KMS-11 (cell line): Measurements from ENCODE around the gene METTL9.
"Not testable (repeated sequence)": the region's sequence is repeated elsewhere in the genome, so short reads cannot be mapped to it uniquely, and the experiment has no call there.

Source experiments
- H2AFZ ChIP-seq: fragments of 200-600 bp; sonication (generic); 2 replicates; pipeline ENCODE4 v1.6.1; 2016; ENCODE audit warnings: antibody characterized with exemption, mixed run types, low read depth
- H3K27ac ChIP-seq: fragments of 200-600 bp; sonication (generic); 2 replicates; pipeline ENCODE4 v1.6.1; 2016; ENCODE audit warnings: mild to moderate bottlenecking, mixed run types
- H3K27me3 ChIP-seq: fragments of 200-600 bp; sonication (generic); 2 replicates; pipeline ENCODE4 v1.6.1; 2017; ENCODE audit warnings: mild to moderate bottlenecking, low read depth, mixed run types, moderate library complexity; ENCODE audit not compliant: insufficient read depth
- H3K36me3 ChIP-seq: fragments of 200-600 bp; sonication (generic); 2 replicates; pipeline ENCODE4 v1.6.1; 2017; ENCODE audit warnings: mild to moderate bottlenecking, mixed run types; ENCODE audit not compliant: insufficient read depth
- H3K4me1 ChIP-seq: fragments of 200-600 bp; sonication (generic); 2 replicates; pipeline ENCODE4 v1.6.1; 2016; ENCODE audit warnings: mild to moderate bottlenecking, low read depth, mixed run types; ENCODE audit not compliant: poor library complexity, severe bottlenecking
- H3K4me2 ChIP-seq: fragments of 200-600 bp; sonication (generic); 2 replicates; pipeline ENCODE4 v1.7.0; 2016; ENCODE audit warnings: mild to moderate bottlenecking, mixed run types
- H3K4me3 ChIP-seq: fragments of 200-600 bp; sonication (generic); IDR thresholded peaks from 2 replicates; pipeline ENCODE4 v1.6.1; 2017; ENCODE audit warnings: low read depth, low read length, mixed read lengths; ENCODE audit not compliant: insufficient read depth
- H3K79me2 ChIP-seq: fragments of 200-600 bp; sonication (generic); 2 replicates; pipeline ENCODE4 v1.6.1; 2016; ENCODE audit warnings: low read depth, mixed run types; ENCODE audit not compliant: insufficient read depth
- H3K9ac ChIP-seq: fragments of 200-600 bp; sonication (generic); 2 replicates; pipeline ENCODE4 v1.6.1; 2016; ENCODE audit warnings: mild to moderate bottlenecking, mixed run types
- H4K20me1 ChIP-seq: fragments of 200-600 bp; sonication (generic); 2 replicates; pipeline ENCODE4 v1.6.1; 2016; ENCODE audit warnings: mild to moderate bottlenecking, mixed run types; ENCODE audit not compliant: insufficient read depth
- TF ChIP-seq, protein P1 (sequence below): fragments of 200-600 bp; sonication (generic); conservative IDR thresholded peaks from 2 replicates; pipeline ENCODE4 v1.6.1; 2017; ENCODE audit warnings: low read depth, mild to moderate bottlenecking, antibody characterized with exemption, low read length, moderate library complexity, mixed read lengths

The METTL9 gene

GRCh38 chr16:21599122-21600030 is at the start of gene METTL9:
METTL9 (plus strand) TSS chr16:21599577; CDS start chr16:21599734, 157 bp downstream.
- peak within 1 kb of the TSS; percentile 70 for H3K27ac ChIP-seq
- peaks cover 43% of the 10 kb centered on the region for H3K4me1 ChIP-seq
- H3K4me3 ChIP-seq, result no peak within 1 kb of the TSS
- H4K20me1 ChIP-seq, result no peaks in the 10 kb centered on the region
- H3K36me3 ChIP-seq, result no peaks in the 10 kb centered on the region
- H3K27me3 ChIP-seq, result no peaks in the 10 kb centered on the region
- peaks cover 43% of the 10 kb centered on the region for H3K79me2 ChIP-seq
- H3K4me2 ChIP-seq, result peak within 1 kb of the TSS; percentile 84
- TF ChIP-seq, protein P1, sequence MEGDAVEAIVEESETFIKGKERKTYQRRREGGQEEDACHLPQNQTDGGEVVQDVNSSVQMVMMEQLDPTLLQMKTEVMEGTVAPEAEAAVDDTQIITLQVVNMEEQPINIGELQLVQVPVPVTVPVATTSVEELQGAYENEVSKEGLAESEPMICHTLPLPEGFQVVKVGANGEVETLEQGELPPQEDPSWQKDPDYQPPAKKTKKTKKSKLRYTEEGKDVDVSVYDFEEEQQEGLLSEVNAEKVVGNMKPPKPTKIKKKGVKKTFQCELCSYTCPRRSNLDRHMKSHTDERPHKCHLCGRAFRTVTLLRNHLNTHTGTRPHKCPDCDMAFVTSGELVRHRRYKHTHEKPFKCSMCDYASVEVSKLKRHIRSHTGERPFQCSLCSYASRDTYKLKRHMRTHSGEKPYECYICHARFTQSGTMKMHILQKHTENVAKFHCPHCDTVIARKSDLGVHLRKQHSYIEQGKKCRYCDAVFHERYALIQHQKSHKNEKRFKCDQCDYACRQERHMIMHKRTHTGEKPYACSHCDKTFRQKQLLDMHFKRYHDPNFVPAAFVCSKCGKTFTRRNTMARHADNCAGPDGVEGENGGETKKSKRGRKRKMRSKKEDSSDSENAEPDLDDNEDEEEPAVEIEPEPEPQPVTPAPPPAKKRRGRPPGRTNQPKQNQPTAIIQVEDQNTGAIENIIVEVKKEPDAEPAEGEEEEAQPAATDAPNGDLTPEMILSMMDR, result no peak
- peak within 1 kb of the TSS; percentile 88 for H2AFZ ChIP-seq
- H3K9ac ChIP-seq, result peak within 1 kb of the TSS; percentile 79

DNA sequence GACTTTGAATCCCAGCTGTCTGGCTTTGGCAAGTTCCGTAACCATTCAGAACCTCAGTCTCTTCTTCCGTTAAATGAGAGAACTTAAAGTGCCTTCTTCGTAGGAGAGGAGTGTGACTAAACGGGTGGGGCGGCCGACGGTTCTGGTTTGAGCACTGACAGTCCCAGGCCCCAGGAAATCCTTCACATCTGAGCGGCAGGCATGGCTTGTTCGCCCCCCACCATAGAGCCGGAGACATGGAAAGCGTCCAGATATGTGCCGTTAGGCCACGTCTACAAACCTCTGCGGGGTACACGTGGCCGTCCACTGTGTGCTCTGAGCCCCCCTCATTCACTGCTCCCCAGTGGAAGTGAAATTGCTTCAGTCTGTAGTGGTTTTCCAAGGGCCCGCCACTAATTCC is 49.4 kb upstream of the METTL9 start:
- not testable (repeated sequence) for H3K27me3 ChIP-seq, H3K4me1 ChIP-seq, H3K79me2 ChIP-seq, H2AFZ ChIP-seq, H3K4me2 ChIP-seq, H3K36me3 ChIP-seq, H4K20me1 ChIP-seq, H3K9ac ChIP-seq, H3K27ac ChIP-seq, H3K4me3 ChIP-seq

- not testable (repeated sequence) for H2AFZ ChIP-seq, H3K27me3 ChIP-seq, H4K20me1 ChIP-seq, H3K79me2 ChIP-seq, H3K9ac ChIP-seq, H3K4me3 ChIP-seq, H3K27ac ChIP-seq, H3K4me2 ChIP-seq, H3K36me3 ChIP-seq
- H3K4me1 ChIP-seq, result peaks cover 11% of the 10 kb centered on the region
These were observed 48.9 kb upstream of the METTL9 start for GRCh38 chr16:21550435-21550834.

DNA sequence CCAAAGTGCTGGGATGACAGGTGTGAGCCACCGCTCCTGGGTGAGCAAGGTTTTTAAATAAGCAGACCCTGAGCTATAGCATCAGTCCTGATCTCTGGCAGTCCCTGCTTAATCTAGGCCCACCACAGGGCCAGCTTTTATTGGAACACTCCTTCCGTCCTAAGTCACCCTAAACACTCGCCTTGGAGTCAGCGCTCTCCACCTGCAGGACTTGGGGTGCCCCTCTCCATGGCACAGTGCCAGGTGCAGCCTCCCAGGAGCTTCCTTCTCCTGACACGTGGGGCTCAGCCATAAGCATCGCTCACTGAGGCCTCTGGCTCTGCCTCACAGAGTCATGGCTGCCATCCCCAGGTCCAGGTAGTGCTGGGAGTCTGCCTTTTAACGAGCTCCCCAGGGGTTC is 48.3 kb upstream of the METTL9 start:
- H3K36me3 ChIP-seq, H4K20me1 ChIP-seq, H2AFZ ChIP-seq, H3K27me3 ChIP-seq, H3K27ac ChIP-seq, H3K9ac ChIP-seq, H3K79me2 ChIP-seq, H3K4me2 ChIP-seq, H3K4me3 ChIP-seq: not testable (repeated sequence)
- peaks cover 11% of the 10 kb centered on the region for H3K4me1 ChIP-seq

DNA sequence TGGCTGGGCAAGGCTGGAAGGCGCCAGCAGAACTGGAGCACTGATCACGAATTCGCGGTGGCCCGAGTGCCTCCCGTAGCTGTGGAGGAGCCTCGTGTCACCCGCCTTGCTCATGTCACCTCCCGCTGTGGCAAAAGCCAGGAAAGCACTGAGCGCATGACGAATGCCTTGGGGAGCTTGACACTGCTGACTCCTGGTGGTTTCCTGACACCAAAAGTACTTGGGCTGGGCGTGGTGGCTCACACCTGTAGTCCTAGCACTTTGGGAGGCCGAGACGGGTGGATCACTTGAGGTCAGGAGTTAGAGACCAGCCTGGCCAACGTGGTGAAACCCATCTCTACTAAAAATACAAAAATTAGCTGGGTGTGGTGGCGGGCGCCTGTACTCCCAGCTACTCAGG is 47.8 kb upstream of the METTL9 start:
- not testable (repeated sequence) for H3K36me3 ChIP-seq, H2AFZ ChIP-seq, H3K9ac ChIP-seq, H3K4me3 ChIP-seq, H3K79me2 ChIP-seq, H3K27me3 ChIP-seq, H3K27ac ChIP-seq, H3K4me2 ChIP-seq, H4K20me1 ChIP-seq
- peaks cover 11% of the 10 kb centered on the region for H3K4me1 ChIP-seq

DNA sequence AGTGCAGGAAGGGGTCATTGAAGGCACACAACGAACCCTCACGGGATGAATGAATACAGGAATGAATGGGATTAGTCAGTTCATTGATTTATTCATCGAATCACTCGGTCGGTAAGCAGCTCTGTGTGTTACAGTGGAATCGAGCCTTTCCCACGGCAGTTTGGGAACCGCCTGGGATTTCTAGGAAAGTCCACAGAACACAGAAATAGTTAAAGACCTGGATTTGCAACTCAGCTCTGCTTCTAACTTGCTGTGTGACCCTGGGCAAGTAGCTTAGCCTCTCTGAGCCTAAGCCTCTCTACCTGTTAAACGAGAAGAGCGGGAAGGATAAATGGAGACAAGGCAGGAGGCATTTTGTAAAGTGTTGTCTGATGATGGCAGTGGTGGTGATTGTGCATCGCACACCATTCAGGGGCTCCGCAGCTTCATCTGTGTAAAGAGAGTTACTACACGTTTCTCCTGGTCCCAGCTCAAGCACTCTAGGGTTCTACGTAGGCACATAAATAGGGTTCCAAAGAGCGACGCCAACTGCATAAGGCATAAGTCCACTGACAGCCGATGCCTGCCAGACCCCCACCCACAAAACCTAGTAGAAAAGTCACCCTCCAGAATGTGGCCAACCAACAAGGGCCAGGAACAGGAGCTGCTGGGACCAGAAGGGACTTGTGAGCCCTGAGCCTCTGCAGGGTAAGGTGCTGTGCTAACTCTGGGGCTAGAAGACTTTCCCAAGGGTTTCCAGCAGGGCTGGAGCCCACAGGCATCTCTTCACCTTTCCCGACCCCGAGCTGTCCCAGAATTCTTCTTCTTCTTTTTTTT is 45.7 kb upstream of the METTL9 start:
- H3K79me2 ChIP-seq, H3K27me3 ChIP-seq, H3K36me3 ChIP-seq, H3K4me3 ChIP-seq, H4K20me1 ChIP-seq, H3K27ac ChIP-seq, H3K4me2 ChIP-seq, H3K9ac ChIP-seq: not testable (repeated sequence)
- peaks cover 11% of the 10 kb centered on the region for H3K4me1 ChIP-seq
- peak overlapping the region; percentile 99; the same call in 1 of the 2 replicates for H2AFZ ChIP-seq
